SK-N-SH (cell line): Measurements from ENCODE around the gene HMGN2. TPM values are rescaled to one million over a fixed set of nuclear protein-coding genes. Genes with fewer than 3 reads are reported as not detected.

Source experiments
- CTCF ChIA-PET: fragments of 300-600, 350-600 bp; formaldehyde crosslinking; extraction: SDS; loops from one replicate; lab custom pipeline; 2021; lab: Yijun Ruan, JAX
- POLR2A ChIA-PET: fragments of 350-600 bp; sonication (Branson Sonifier 250); formaldehyde crosslinking; extraction: SDS; loops from one replicate; lab custom pipeline; 2020; ENCODE audit warnings: antibody characterized with exemption, inconsistent platforms; lab: Yijun Ruan, JAX
- DNase-seq: peaks from one replicate; pipeline ENCODE4 v3.0.0; 2012
- H2AFZ ChIP-seq: fragments of 200-600 bp; sonication (generic); 2 replicates; pipeline ENCODE4 v1.8.1; 2016; ENCODE audit warnings: antibody characterized with exemption, mild to moderate bottlenecking, low read depth
- H3F3A ChIP-seq: fragments of 200-600 bp; sonication (generic); replicated peaks from 2 replicates; pipeline ENCODE3; 2016; ENCODE audit warnings: antibody characterized with exemption, mild to moderate bottlenecking; ENCODE audit not compliant: insufficient read depth
- H3K27ac ChIP-seq, 2 experiments: fragments of 200-500 bp in 1 of 2; fragments of 200-600 bp in 1 of 2; sonication (Bioruptor generic) in 1 of 2; sonication (generic), shearing (Covaris generic) in 1 of 2; 2 replicates each; pipeline versions ENCODE4 v1.5.1 to v1.6.1; 2014 to 2016; ENCODE audit warnings: low read depth in 2 of 2, inconsistent platforms in 1 of 2, low read length in 1 of 2, mild to moderate bottlenecking in 1 of 2, mixed read lengths in 1 of 2
- H3K27me3 ChIP-seq: fragments of 200-600 bp; sonication (generic), shearing (Covaris generic); 2 replicates; pipeline ENCODE4 v1.6.1; 2016; ENCODE audit warnings: mixed run types; ENCODE audit not compliant: insufficient read depth
- H3K36me3 ChIP-seq, 2 experiments: fragments of 200-500 bp in 1 of 2; fragments of 200-600 bp in 1 of 2; sonication (Bioruptor generic) in 1 of 2; sonication (generic) in 1 of 2; replicated peaks in 1 of 2; 2 replicates each; pipeline versions ENCODE3 to v1.5.1; 2014 to 2016; ENCODE audit warnings: low read length in 1 of 2, mild to moderate bottlenecking in 1 of 2; ENCODE audit not compliant: insufficient read depth in 2 of 2, control insufficient read depth in 1 of 2
- H3K4me1 ChIP-seq, 2 experiments: fragments of 200-500 bp in 1 of 2; fragments of 200-600 bp in 1 of 2; sonication (Bioruptor generic) in 1 of 2; sonication (generic), shearing (Covaris generic) in 1 of 2; 2 replicates each; pipeline versions ENCODE4 v1.5.1 to v1.6.1; 2014 to 2016; ENCODE audit warnings: low read depth in 1 of 2, low read length in 1 of 2, mixed run types in 1 of 2; ENCODE audit not compliant: insufficient read depth in 2 of 2, control insufficient read depth in 1 of 2
- H3K4me2 ChIP-seq: fragments of 200-600 bp; sonication (generic), shearing (Covaris generic); 2 replicates; pipeline ENCODE4 v1.6.1; 2017; ENCODE audit warnings: mixed run types
- H3K4me3 ChIP-seq, 2 experiments: fragments of 200-500 bp in 1 of 2; fragments of 200-600 bp in 1 of 2; sonication (Bioruptor generic) in 1 of 2; sonication (generic), shearing (Covaris generic) in 1 of 2; 2 replicates each; pipeline versions ENCODE4 v1.5.1 to v1.8.1; 2014 to 2016; ENCODE audit warnings: low read depth in 2 of 2, inconsistent platforms in 1 of 2, low read length in 1 of 2, mild to moderate bottlenecking in 1 of 2, mixed read lengths in 1 of 2, moderate library complexity in 1 of 2
- H3K79me2 ChIP-seq: fragments of 200-600 bp; sonication (generic); 2 replicates; pipeline ENCODE4 v1.8.1; 2017; ENCODE audit warnings: mild to moderate bottlenecking; ENCODE audit not compliant: insufficient read depth
- H3K9ac ChIP-seq: fragments of 200-600 bp; sonication (generic); 2 replicates; pipeline ENCODE4 v1.6.1; 2017; ENCODE audit warnings: mixed run types
- H3K9me2 ChIP-seq: fragments of 200-600 bp; sonication (generic); 2 replicates; pipeline ENCODE4 v1.6.1; 2017; ENCODE audit warnings: mixed run types
- H3K9me3 ChIP-seq: fragments of 200-600 bp; sonication (generic); 2 replicates; pipeline ENCODE4 v1.6.1; 2017; ENCODE audit warnings: mixed run types, mild to moderate bottlenecking, moderate library complexity
- H4K20me1 ChIP-seq: fragments of 200-600 bp; sonication (generic); 2 replicates; pipeline ENCODE4 v1.6.1; 2017; ENCODE audit warnings: mild to moderate bottlenecking, mixed run types; ENCODE audit not compliant: insufficient read depth
- CHD2 ChIP-seq: fragments of 150-350 bp; IDR thresholded peaks from 2 replicates; pipeline ENCODE4 v1.6.1; 2018; ENCODE audit warnings: low read length; ENCODE audit not compliant: partially characterized antibody
- CTCF ChIP-seq: fragments of 200-600 bp; sonication (generic); IDR thresholded peaks from 2 replicates; pipeline ENCODE4 v1.6.1; 2017; ENCODE audit warnings: antibody characterized with exemption, mild to moderate bottlenecking, moderate library complexity
- ELF1 ChIP-seq: IDR thresholded peaks from 2 replicates; pipeline ENCODE4 v1.4.0; 2012
- EZH2phosphoT487 ChIP-seq: fragments of 200-600 bp; sonication (generic); IDR thresholded peaks from 2 replicates; pipeline ENCODE4 v1.6.1; 2017; ENCODE audit warnings: low read depth, mixed run types, mild to moderate bottlenecking, antibody characterized with exemption, moderate library complexity, borderline replicate concordance
- FOXM1 ChIP-seq: IDR thresholded peaks from 2 replicates; pipeline ENCODE4 v1.4.0; 2012; ENCODE audit warnings: low read depth, mild to moderate bottlenecking
- GATA2 ChIP-seq: sonication (generic); formaldehyde crosslinking; IDR thresholded peaks from 2 replicates; pipeline ENCODE4 v1.5.0; 2020; ENCODE audit warnings: mild to moderate bottlenecking, missing genetic modification reagents
- MEF2A ChIP-seq: IDR thresholded peaks from 2 replicates; pipeline ENCODE4 v1.4.0; 2012; ENCODE audit warnings: low read depth, borderline replicate concordance
- NFIC ChIP-seq: IDR thresholded peaks from 2 replicates; pipeline ENCODE4 v1.4.0; 2012; ENCODE audit warnings: borderline replicate concordance
- RAD21 ChIP-seq: IDR thresholded peaks from 2 replicates; pipeline ENCODE4 v1.6.1; 2012; ENCODE audit warnings: mild to moderate bottlenecking, low read length
- RCOR1 ChIP-seq: fragments of 150-350 bp; IDR thresholded peaks from 2 replicates; pipeline ENCODE4 v1.6.1; 2017; ENCODE audit warnings: antibody characterized with exemption, low read length
- RFX5 ChIP-seq: IDR thresholded peaks from 2 replicates; pipeline ENCODE4 v1.6.1; 2012; ENCODE audit warnings: mild to moderate bottlenecking, improper control_type of control experiment, low read length
- SIN3A ChIP-seq: IDR thresholded peaks from 2 replicates; pipeline ENCODE4 v1.6.1; 2012; ENCODE audit warnings: low read depth, mild to moderate bottlenecking, low read length, moderate library complexity, borderline replicate concordance
- SMC3 ChIP-seq: IDR thresholded peaks from 2 replicates; pipeline ENCODE4 v1.6.1; 2012; ENCODE audit warnings: low read depth, low read length, improper control_type of control experiment
- TAF1 ChIP-seq: IDR thresholded peaks from 2 replicates; pipeline ENCODE4 v1.6.1; 2012; ENCODE audit warnings: low read depth, mild to moderate bottlenecking, low read length, moderate library complexity, borderline replicate concordance
- TEAD4 ChIP-seq: IDR thresholded peaks from 2 replicates; pipeline ENCODE4 v1.4.0; 2012; ENCODE audit warnings: mild to moderate bottlenecking, borderline replicate concordance; ENCODE audit not compliant: insufficient read depth
- USF2 ChIP-seq: fragments of 150-350 bp; IDR thresholded peaks from 2 replicates; pipeline ENCODE4 v1.6.1; 2017; ENCODE audit warnings: antibody characterized with exemption, low read length, low read depth, borderline replicate concordance
- WGBS: methylation state at CpG from one replicate; pipeline ENCODE4 v1.1.6; 2017; ENCODE audit warnings: low lambda C conversion rate; 5-methylcytosine and 5-hydroxymethylcytosine counted together
- polyA plus RNA-seq, 3 experiments: library from polyadenylated mRNA; depleted of rRNA; stranded (reverse); fragments of >200 nt; gene quantifications; 2 replicates each; pipeline ENCODE4 v1.2.3, GENCODE V29; 2012
- TF ChIP-seq, protein P1 (sequence below): IDR thresholded peaks from 2 replicates; pipeline ENCODE4 v1.4.0; 2012; ENCODE audit warnings: low read depth
- TF ChIP-seq, protein P2 (sequence below): fragments of 150-350 bp; IDR thresholded peaks from 2 replicates; pipeline ENCODE4 v1.6.1; 2016; ENCODE audit warnings: mild to moderate bottlenecking, low read depth, low read length

Gene HMGN2
- polyA plus RNA-seq, 1 of the 3 experiments (the other 2 are of a cell fraction), result 644 TPM

DNA sequence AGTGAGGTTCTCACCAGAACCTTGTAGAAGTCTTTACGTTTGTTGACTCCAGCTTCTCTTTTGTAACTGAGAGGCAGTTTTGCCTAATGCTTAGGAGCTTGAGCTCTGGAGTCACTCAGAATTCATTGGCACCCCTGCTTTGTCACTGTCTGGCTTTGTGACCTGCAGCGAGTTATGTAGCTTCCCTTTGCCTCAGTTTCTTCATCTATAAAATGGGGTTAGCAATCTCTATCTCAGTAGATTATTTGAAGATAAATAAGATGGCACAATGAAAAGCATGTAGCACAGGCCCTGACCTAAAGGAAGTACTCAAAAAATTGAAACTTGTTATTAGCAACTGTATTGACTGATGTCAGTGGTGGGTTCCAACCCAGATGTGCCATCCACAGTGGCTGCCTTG is 32.0 kb upstream of the HMGN2 start:
- no peak overlapping the region for H3K4me2 ChIP-seq
- TF ChIP-seq USF2 (no peak), SIN3A (no peak), CHD2 (no peak)
- TF ChIP-seq, all 33 proteins: peak for 0
- Histone ChIP-seq H3K9me2 (no peaks in the 10 kb centered on the region), H3K4me1 (no peaks in the 10 kb centered on the region), H3K9me3 (no peaks in the 10 kb centered on the region), H3F3A (no peaks in the 10 kb centered on the region), H3K36me3 (peaks cover 49 to 72% of the 10 kb centered on the region in 2 experiments), H2AFZ (no peak overlapping the region), H3K9ac (no peak overlapping the region), H3K4me3 (no peak overlapping the region), H4K20me1 (no peaks in the 10 kb centered on the region), H3K79me2 (peaks cover 4% of the 10 kb centered on the region), H3K27me3 (no peaks in the 10 kb centered on the region), H3K27ac (no peak overlapping the region)
- no peak for DNase-seq
- 97% methylated on average over 2 of the region's 2 CpGs for WGBS
- POLR2A ChIA-PET, result no interaction called here
- CTCF ChIA-PET, result interaction anchor here (1.6 kb wide), 1 partner anchor 23 kb away, joined by 4 read pairs; no protein-coding TSS in a partner anchor

GRCh38 chr1:26449868-26450267 is 22.4 kb upstream of the HMGN2 start:
- WGBS, result 100% methylated on average over 3 of the region's 3 CpGs
- H3K9ac ChIP-seq, result no peak overlapping the region
- no peaks in the 10 kb centered on the region for H3K9me3 ChIP-seq
- CTCF ChIA-PET, result no interaction called here
- no peaks in the 10 kb centered on the region for H4K20me1 ChIP-seq
- POLR2A ChIA-PET, result no interaction called here
- H3K4me3 ChIP-seq, result no peak overlapping the region
- no peak overlapping the region for H2AFZ ChIP-seq
- peaks cover 25 to 51% of the 10 kb centered on the region in 2 experiments for H3K36me3 ChIP-seq
- no peaks in the 10 kb centered on the region for H3K4me1 ChIP-seq
- no peaks in the 10 kb centered on the region for H3K79me2 ChIP-seq
- H3K27ac ChIP-seq, result no peak overlapping the region
- no peak overlapping the region for H3K4me2 ChIP-seq
- H3K27me3 ChIP-seq, result no peaks in the 10 kb centered on the region
- no peak for DNase-seq
- H3F3A ChIP-seq, result no peaks in the 10 kb centered on the region
- no peaks in the 10 kb centered on the region for H3K9me2 ChIP-seq
- TF ChIP-seq TAF1, result no peak
- TF ChIP-seq FOXM1, result no peak
- no peak for TF ChIP-seq SMC3

- no peaks in the 10 kb centered on the region for H3K9me3 ChIP-seq
- H3K4me1 ChIP-seq, result no peaks in the 10 kb centered on the region
- no peaks in the 10 kb centered on the region for H3F3A ChIP-seq
- peaks cover 25 to 55% of the 10 kb centered on the region in 2 experiments for H3K36me3 ChIP-seq
- H4K20me1 ChIP-seq, result no peaks in the 10 kb centered on the region
- no peak overlapping the region for H3K4me3 ChIP-seq
- ChIA-PET CTCF (no interaction called here), POLR2A (no interaction called here)
- no peaks in the 10 kb centered on the region for H3K79me2 ChIP-seq
- H3K27me3 ChIP-seq, result no peaks in the 10 kb centered on the region
- no peak overlapping the region for H3K9ac ChIP-seq
- H3K4me2 ChIP-seq, result no peak overlapping the region
- no peak for DNase-seq
- H3K9me2 ChIP-seq, result no peaks in the 10 kb centered on the region
- 99% methylated on average over 3 of the region's 3 CpGs for WGBS
- no peak overlapping the region for H3K27ac ChIP-seq
- H2AFZ ChIP-seq, result no peak overlapping the region
- TF ChIP-seq NFIC (no peak), RAD21 (no peak), GATA2 (no peak), RCOR1 (no peak), EZH2phosphoT487 (no peak), ELF1 (no peak), CHD2 (no peak), USF2 (no peak), RFX5 (no peak), MEF2A (no peak), TEAD4 (no peak), CTCF (no peak), FOXM1 (no peak)
- TF ChIP-seq, protein P1, sequence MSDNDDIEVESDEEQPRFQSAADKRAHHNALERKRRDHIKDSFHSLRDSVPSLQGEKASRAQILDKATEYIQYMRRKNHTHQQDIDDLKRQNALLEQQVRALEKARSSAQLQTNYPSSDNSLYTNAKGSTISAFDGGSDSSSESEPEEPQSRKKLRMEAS, result no peak
- TF ChIP-seq, protein P2, sequence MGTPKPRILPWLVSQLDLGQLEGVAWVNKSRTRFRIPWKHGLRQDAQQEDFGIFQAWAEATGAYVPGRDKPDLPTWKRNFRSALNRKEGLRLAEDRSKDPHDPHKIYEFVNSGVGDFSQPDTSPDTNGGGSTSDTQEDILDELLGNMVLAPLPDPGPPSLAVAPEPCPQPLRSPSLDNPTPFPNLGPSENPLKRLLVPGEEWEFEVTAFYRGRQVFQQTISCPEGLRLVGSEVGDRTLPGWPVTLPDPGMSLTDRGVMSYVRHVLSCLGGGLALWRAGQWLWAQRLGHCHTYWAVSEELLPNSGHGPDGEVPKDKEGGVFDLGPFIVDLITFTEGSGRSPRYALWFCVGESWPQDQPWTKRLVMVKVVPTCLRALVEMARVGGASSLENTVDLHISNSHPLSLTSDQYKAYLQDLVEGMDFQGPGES, result no peak
Measured at GRCh38 chr1:26450908-26451307, 21.3 kb upstream of the HMGN2 start.
